Tibial artery (tissue), 4 donors: Measurements from ENCODE around the gene SMCO2.
A peak's percentile ranks its signal among the peaks of the same experiment; 100 is the strongest.

Experiments used
- DNase-seq, 2 donors: peaks; one replicate each; pipeline ENCODE4 v3.0.0-alpha.2; 2019
- H3K27ac ChIP-seq, 2 donors: fragments of 200-600 bp; sonication (generic) in 1 of 2; 1 replicate in 1 of 2; 2 replicates in 1 of 2; pipeline ENCODE4 v1.5.1; 2018 to 2019; ENCODE audit warnings: mild to moderate bottlenecking in 1 of 2
- H3K27me3 ChIP-seq, 2 donors: fragments of 200-600 bp; sonication (generic) in 1 of 2; one replicate each; pipeline versions ENCODE4 v1.5.1 to v1.6.0; 2016 to 2019
- H3K36me3 ChIP-seq, 3 donors: fragments of 200-600 bp; sonication (generic) in 2 of 3; one replicate each; pipeline ENCODE4 v1.5.1; 2016 to 2019; ENCODE audit warnings: mild to moderate bottlenecking in 2 of 3
- H3K4me1 ChIP-seq, 4 donors: fragments of 200-600 bp; sonication (generic) in 2 of 4; 1 replicate in 3 of 4; 2 replicates in 1 of 4; pipeline ENCODE4 v1.5.1; 2016 to 2019
- H3K4me3 ChIP-seq, 2 donors: fragments of 200-600 bp; sonication (generic) in 1 of 2; 1 replicate in 1 of 2; 2 replicates in 1 of 2; pipeline ENCODE4 v1.5.1; 2018 to 2019; ENCODE audit warnings: mild to moderate bottlenecking in 2 of 2
- H3K9me3 ChIP-seq, 3 donors: fragments of 200-600 bp; sonication (generic) in 1 of 3; one replicate each; pipeline ENCODE4 v1.5.1; 2016 to 2019
- CTCF ChIP-seq, 2 experiments: fragments of 200-600 bp in 1 of 2; fragments of 450-650 bp in 1 of 2; IDR thresholded peaks; one replicate each; pipeline ENCODE4 v1.5.1; 2017 to 2019; ENCODE audit warnings: antibody characterized with exemption in 2 of 2, mild to moderate bottlenecking in 1 of 2, moderate library complexity in 1 of 2
- intact Hi-C: fragments of 100-400 bp; cut with DNase I; formaldehyde crosslinking; loops from one replicate; pipeline ENCODE4 v1.15.0; 2023; ENCODE audit warnings: low total_unique reads

SMCO2 gene

GRCh38 chr12:27521066-27521465, 74.5 kb downstream of the SMCO2 start:
- H3K4me1 ChIP-seq = peaks cover 0 to 19% (median 7%) of the 10 kb centered on the region in 4 donors
- H3K27ac ChIP-seq = peak overlapping the region in 1 of 2 donors; percentile 9
- DNase-seq = no peak
- intact Hi-C loops = loop anchor here (10.0 kb wide), 3 partner anchors 86 to 336 kb away; no protein-coding TSS in a partner anchor
- H3K27me3 ChIP-seq = no peaks in the 10 kb centered on the region
- TF ChIP-seq CTCF (IDR thresholded peaks at IDR 0.05) = no peak
- no peak overlapping the region for H3K4me3 ChIP-seq
- H3K36me3 ChIP-seq = no peaks in the 10 kb centered on the region
- no peaks in the 10 kb centered on the region for H3K9me3 ChIP-seq

- H3K27me3 ChIP-seq = no peaks in the 10 kb centered on the region
- intact Hi-C loops = loop anchor here (10.0 kb wide), 3 partner anchors 87 to 337 kb away; no protein-coding TSS in a partner anchor
- no peak for TF ChIP-seq CTCF (IDR thresholded peaks at IDR 0.05)
- H3K9me3 ChIP-seq = no peaks in the 10 kb centered on the region
- H3K4me1 ChIP-seq = peaks cover 0 to 25% (median 7%) of the 10 kb centered on the region in 4 donors
- H3K36me3 ChIP-seq = no peaks in the 10 kb centered on the region
- H3K27ac ChIP-seq = no peak overlapping the region
- no peak for DNase-seq
- H3K4me3 ChIP-seq = no peak overlapping the region
Measured at GRCh38 chr12:27521981-27522380, 75.4 kb downstream of the SMCO2 start.

GRCh38 chr12:27523305-27523641, 76.7 kb downstream of the SMCO2 start:
- peak overlapping the region; percentile 85 to 91 for H3K27ac ChIP-seq
- peak overlapping the region; percentile 78 to 84 for H3K4me3 ChIP-seq
- peaks cover 0 to 25% (median 7%) of the 10 kb centered on the region in 4 donors for H3K4me1 ChIP-seq
- DNase-seq = no peak
- no peaks in the 10 kb centered on the region for H3K27me3 ChIP-seq
- no peaks in the 10 kb centered on the region for H3K9me3 ChIP-seq
- TF ChIP-seq CTCF (IDR thresholded peaks at IDR 0.05) = no peak
- no peaks in the 10 kb centered on the region for H3K36me3 ChIP-seq
- intact Hi-C loops = loop anchor here (10.0 kb wide), 3 partner anchors 88 to 338 kb away; no protein-coding TSS in a partner anchor

GRCh38 chr12:27523642-27524493, 77.3 kb downstream of the SMCO2 start, which contains the start of gene PPFIBP1:
Gene PPFIBP1, plus strand, starts transcription at chr12:27524206. Its CDS starts 109,191 bp downstream, at chr12:27633397.
- Histone ChIP-seq H3K4me1 (peaks cover 0 to 31% (median 7%) of the 10 kb centered on the region in 4 donors), H3K27me3 (no peaks in the 10 kb centered on the region), H3K4me3 (peak within 1 kb of the TSS; percentile 78 to 84), H3K9me3 (no peaks in the 10 kb centered on the region), H3K27ac (peak within 1 kb of the TSS; percentile 85 to 91), H3K36me3 (no peaks in the 10 kb centered on the region)
- intact Hi-C loops = loop anchor here (10.0 kb wide), 3 partner anchors 89 to 339 kb away; no protein-coding TSS in a partner anchor
- peak; percentile 99 to 100 for DNase-seq
- TF ChIP-seq CTCF (IDR thresholded peaks at IDR 0.05) = peak; percentile 31 to 32

GRCh38 chr12:27524494-27524835, 77.9 kb downstream of the SMCO2 start:
- H3K27me3 ChIP-seq = no peaks in the 10 kb centered on the region
- H3K4me3 ChIP-seq = peak overlapping the region; percentile 78 to 84
- H3K36me3 ChIP-seq = no peaks in the 10 kb centered on the region
- peak overlapping the region; percentile 85 to 91 for H3K27ac ChIP-seq
- intact Hi-C loops = loop anchor here (10.0 kb wide), 3 partner anchors 90 to 340 kb away; no protein-coding TSS in a partner anchor
- TF ChIP-seq CTCF (IDR thresholded peaks at IDR 0.05) = no peak
- H3K9me3 ChIP-seq = no peaks in the 10 kb centered on the region
- no peak for DNase-seq
- H3K4me1 ChIP-seq = peaks cover 0 to 32% (median 7%) of the 10 kb centered on the region in 4 donors
